AG04449 (cell line): ENCODE results near the gene EEFSEC.

ENCODE experiments used
- CTCF ChIA-PET: fragments of 350-600 bp; formaldehyde crosslinking; extraction: SDS; loops from one replicate; lab custom pipeline; 2021; ENCODE audit warnings: antibody characterized with exemption; lab: Yijun Ruan, JAX
- POLR2A ChIA-PET: fragments of 400-600, 350-600 bp; formaldehyde crosslinking; extraction: SDS; loops from one replicate; lab custom pipeline; 2020; ENCODE audit warnings: antibody characterized with exemption, inconsistent platforms; lab: Yijun Ruan, JAX
- DNase-seq: peaks from one replicate; pipeline ENCODE4 v3.0.0-alpha.2; 2010; ENCODE audit warnings: low read depth, low spot score
- H3K4me3 ChIP-seq: 2 replicates; pipeline ENCODE4 v1.5.1; 2011; ENCODE audit warnings: low read depth, mild to moderate bottlenecking, control low read depth, low read length
- CTCF ChIP-seq: IDR thresholded peaks from one replicate; pipeline ENCODE4 v1.5.1; 2011; ENCODE audit warnings: mild to moderate bottlenecking, moderate library complexity, low read length, control low read depth, inconsistent platforms; ENCODE audit not compliant: insufficient read depth; ENCODE audit errors: missing control alignments

The EEFSEC gene

GRCh38 chr3:128427872-128428822 is 274.9 kb downstream of the EEFSEC start:
- DNase-seq, result no peak
- no peak overlapping the region for H3K4me3 ChIP-seq
- POLR2A ChIA-PET, result no interaction called here
- TF ChIP-seq CTCF, result no peak
- CTCF ChIA-PET, result interaction anchor here (0.6 to 6.2 kb wide), 14 partner anchors 11 to 258 kb away, joined by 3 to 93 read pairs (median 8); no protein-coding TSS in a partner anchor

GRCh38 chr3:128429275-128429674 is 276.0 kb downstream of the EEFSEC start:
- DNase-seq, result no peak
- no peak for TF ChIP-seq CTCF
- ChIA-PET CTCF (interaction anchor here (1.3 to 6.2 kb wide), 4 partner anchors 68 to 178 kb away, joined by 3 to 93 read pairs (median 72); no protein-coding TSS in a partner anchor), POLR2A (no interaction called here)
- no peak overlapping the region for H3K4me3 ChIP-seq

- TF ChIP-seq CTCF, result no peak
- no peak for DNase-seq
- ChIA-PET POLR2A (no interaction called here), CTCF (interaction anchor here (1.3 to 1.8 kb wide), 4 partner anchors 12 to 178 kb away, joined by 3 to 13 read pairs (median 4); no protein-coding TSS in a partner anchor)
- no peak overlapping the region for H3K4me3 ChIP-seq
Measured at GRCh38 chr3:128429751-128430150, 276.5 kb downstream of the EEFSEC start.

GRCh38 chr3:128430301-128430700 is 277.0 kb downstream of the EEFSEC start:
- no peak overlapping the region for H3K4me3 ChIP-seq
- POLR2A ChIA-PET, result interaction anchor here (0.9 kb wide), 1 partner anchor 67 kb away, joined by 4 read pairs; no protein-coding TSS in a partner anchor
- no peak for TF ChIP-seq CTCF
- CTCF ChIA-PET, result interaction anchor here (1.3 to 1.8 kb wide), 4 partner anchors 11 to 178 kb away, joined by 3 to 13 read pairs (median 4); no protein-coding TSS in a partner anchor
- no peak for DNase-seq

- POLR2A ChIA-PET, result interaction anchor here (0.9 kb wide), 1 partner anchor 66 kb away, joined by 4 read pairs; no protein-coding TSS in a partner anchor
- no peak for DNase-seq
- TF ChIP-seq CTCF, result no peak
- H3K4me3 ChIP-seq, result no peak overlapping the region
- CTCF ChIA-PET, result interaction anchor here (1.3 to 1.8 kb wide), 4 partner anchors 11 to 177 kb away, joined by 3 to 13 read pairs (median 4); no protein-coding TSS in a partner anchor
Measured at GRCh38 chr3:128430731-128431130, 277.4 kb downstream of the EEFSEC start.
